Fibroblast of lung (primary cell): ENCODE measurements around the gene ATOH1.

Experiments used
- CTCF ChIP-seq, 2 donors: IDR thresholded peaks in 1 of 2; conservative IDR thresholded peaks in 1 of 2; 1 replicate in 1 of 2; 2 replicates in 1 of 2; pipeline ENCODE4 v1.5.1; 2011 to 2012; ENCODE audit warnings: low read length in 2 of 2, control low read depth in 1 of 2, inconsistent platforms in 1 of 2, low read depth in 1 of 2, mild to moderate bottlenecking in 1 of 2
- EZH2 ChIP-seq: IDR thresholded peaks from 2 replicates; pipeline ENCODE4 v1.5.1; 2012; ENCODE audit warnings: low read length, control low read depth, mild to moderate bottlenecking; ENCODE audit errors: missing control alignments

- peak in 1 of 2 donors; percentile 6 for TF ChIP-seq CTCF (conservative IDR thresholded peaks at IDR 0.05 in 1 of 2, IDR thresholded peaks at IDR 0.05 in 1 of 2; ENCODE audit: low read depth in 1 of 2, low read length in 2 of 2)
- no peak for TF ChIP-seq EZH2
Measured at GRCh38 chr4:93865650-93866049, 37.1 kb downstream of the ATOH1 start.
